CD4-positive, alpha-beta T cell treated with Interleukin-12 subunit alpha and Interleukin-12 subunit beta, for 1 hour (primary cell): Measurements from ENCODE around the gene MAP3K6.
"Not testable (repeated sequence)": the region's sequence is repeated elsewhere in the genome, so short reads cannot be mapped to it uniquely, and the experiment has no call there.

Experiments used
- DNase-seq: peaks from one replicate; pipeline ENCODE4 v3.0.0-alpha.2; 2020

Gene MAP3K6

DNA sequence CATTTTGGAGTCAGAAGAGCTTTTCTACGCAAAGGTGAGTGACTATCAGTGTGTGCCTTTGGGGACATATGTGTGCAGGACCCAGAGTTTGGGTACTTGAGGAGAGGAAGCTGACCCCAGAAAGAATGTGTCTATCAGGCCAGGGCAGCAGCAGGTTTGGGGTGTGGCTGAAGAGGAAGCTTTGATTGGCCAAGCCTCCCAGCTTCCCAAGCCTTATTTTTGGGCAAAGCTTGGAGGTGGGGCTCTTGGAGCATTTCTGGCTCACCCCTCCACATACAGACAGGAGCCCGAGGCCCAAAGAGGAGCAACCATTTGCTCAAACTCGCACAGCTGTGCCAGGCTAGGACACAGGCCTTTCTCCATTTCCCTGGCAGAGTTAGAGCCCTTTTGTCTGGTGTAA is 30.3 kb upstream of the MAP3K6 start:
- no peak for DNase-seq

DNA sequence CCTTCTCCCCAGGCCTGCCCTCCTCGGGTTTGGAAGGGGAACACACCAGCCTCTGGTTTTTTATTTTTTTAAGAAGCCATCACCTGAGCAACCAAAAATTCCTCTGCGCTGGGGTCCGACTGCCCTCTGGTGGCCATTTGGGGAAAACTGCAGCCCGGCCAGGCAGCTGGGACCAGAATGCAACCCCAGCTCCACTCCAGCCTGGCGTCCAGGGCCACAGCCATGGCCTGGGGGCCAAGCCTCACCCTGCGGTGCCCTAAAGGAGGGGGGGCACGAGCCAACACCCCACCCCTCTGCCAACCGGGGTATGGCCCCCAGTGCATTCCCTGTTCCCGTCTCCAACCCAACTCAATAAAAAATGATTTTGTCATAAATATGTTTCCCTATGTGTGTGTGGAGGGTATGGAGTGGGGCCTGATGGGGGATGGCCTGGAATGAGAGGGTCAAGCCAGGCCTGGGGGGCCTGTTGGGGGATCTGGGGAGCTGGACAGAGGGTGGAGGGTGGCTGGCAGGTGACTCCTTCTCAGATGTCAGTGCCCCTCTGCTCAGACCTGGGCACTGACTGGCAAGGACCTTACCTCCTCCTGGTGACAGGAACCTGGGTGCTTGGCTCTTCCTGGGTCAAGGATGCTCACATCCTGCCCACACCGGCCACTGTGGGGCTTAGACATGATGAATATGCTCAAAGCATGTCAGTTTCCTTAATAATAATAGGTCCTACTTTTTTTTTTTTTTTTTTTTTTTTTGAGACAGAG is 28.9 kb upstream of the MAP3K6 start:
- peak; percentile 87 for DNase-seq

DNA sequence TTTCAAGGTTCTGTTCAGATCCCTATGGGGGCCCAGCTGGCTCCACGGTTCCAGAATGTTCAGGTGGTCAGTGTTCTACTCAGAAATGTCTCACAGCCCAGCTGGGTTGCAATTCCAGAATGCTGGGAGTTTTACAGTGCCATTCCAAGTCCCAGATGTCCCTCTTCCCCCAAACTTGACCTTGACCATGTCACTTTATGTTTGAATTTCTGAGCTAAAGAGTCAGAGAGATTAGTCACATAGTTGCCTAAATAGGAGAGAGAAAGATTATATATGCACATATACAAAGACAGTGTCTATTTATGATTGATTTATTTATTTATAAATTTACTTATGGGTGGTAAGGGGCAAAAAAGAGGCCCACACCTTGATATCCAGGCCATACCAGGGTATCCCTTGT is 28.2 kb upstream of the MAP3K6 start:
- no peak for DNase-seq

DNA sequence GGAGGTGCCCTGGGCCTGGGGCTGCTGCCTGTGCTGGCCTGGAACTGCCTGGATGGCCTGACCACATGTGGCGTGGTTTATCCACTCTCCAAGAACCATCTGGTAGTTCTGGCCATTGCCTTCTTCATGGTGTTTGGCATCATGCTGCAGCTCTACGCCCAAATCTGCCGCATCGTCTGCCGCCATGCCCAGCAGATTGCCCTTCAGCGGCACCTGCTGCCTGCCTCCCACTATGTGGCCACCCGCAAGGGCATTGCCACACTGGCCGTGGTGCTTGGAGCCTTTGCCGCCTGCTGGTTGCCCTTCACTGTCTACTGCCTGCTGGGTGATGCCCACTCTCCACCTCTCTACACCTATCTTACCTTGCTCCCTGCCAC is 27.5 kb upstream of the MAP3K6 start:
- DNase-seq = no peak

DNA sequence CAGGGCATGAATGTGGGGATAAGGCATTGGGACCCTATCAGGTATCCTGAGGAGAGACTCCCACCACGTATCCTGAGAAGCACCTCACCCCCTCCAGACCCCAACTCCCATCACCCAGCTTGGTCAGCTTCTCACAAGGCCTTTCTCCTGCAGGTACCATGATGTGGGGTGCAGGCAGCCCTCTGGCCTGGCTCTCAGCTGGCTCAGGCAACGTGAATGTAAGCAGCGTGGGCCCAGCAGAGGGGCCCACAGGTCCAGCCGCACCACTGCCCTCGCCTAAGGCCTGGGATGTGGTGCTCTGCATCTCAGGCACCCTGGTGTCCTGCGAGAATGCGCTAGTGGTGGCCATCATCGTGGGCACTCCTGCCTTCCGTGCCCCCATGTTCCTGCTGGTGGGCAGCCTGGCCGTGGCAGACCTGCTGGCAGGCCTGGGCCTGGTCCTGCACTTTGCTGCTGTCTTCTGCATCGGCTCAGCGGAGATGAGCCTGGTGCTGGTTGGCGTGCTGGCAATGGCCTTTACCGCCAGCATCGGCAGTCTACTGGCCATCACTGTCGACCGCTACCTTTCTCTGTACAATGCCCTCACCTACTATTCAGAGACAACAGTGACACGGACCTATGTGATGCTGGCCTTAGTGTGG is 27.0 kb upstream of the MAP3K6 start:
- DNase-seq = no peak

DNA sequence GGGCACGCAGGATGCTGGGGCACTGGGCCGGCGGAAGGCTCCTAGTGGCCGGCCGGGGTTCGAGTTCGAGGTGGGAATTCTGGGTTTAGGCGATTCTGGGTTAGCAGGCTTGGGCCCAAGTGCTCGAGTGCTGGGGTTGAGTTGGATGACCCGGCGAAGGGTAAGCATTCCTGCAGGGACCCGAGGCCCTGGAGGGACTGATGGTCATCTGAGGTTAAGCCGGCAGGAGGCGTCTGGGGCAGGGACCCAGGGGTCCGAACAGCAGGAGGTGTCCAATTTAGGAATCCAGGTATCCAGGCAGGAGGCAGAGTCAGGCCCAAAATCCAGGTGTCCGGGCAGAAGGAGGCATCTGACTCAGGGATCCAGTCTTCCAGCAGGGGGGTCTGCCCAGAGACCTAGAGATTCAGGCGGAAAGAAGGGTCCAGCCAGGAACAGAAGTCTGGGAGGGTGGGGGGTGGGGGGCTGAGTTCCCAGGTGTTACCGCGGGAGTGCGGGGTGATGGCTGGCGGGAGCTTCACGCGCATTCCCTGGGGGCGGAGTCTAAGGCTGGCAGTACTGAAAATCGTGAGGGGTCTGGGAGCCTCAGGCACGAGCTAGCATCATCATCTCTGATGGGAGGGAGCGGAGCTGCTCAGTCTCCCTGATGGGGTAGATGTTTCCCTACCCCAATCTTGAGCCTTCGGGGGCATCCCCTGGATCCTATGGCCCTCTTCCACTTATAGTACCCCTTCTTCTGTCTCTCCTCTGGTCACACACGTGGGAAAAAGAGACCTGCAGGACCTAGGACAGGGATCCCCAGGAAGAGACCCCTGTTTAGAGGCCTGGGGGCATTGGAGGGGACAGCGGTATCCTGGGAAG is 26.2 kb upstream of the MAP3K6 start:
- DNase-seq = no peak

DNA sequence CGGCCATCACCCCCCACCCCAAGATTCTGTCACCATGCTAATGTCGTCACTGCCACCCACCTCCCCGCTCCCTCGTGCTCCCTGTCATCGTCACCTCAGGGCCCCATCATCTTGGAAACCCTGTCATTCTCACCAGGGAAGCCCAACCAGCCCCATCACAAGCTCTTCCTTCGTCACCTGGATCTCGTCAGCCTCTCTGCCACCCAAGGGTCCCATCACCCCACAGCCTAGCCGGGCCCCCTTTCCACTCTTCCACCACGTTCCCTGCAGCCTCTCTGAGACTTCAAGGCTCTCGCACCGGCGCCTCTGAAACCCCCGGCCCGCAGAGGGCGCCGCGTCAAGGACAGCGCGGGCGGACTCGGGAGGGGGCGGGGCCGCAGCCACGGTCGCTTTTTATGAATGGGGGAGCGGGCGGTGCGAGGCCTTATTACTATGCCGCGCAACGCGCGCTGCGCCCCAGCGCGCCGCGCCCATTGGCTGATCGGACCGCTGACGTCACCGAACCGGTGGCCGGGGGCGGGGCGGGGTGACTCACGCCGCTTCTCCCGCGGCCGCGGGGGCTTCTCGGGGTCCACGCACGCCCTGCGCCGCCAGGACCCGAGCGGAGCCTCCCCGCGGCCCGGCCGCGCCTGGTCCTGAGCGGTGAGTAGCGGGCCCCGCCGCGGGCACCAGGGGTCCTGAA is 25.5 kb upstream of the MAP3K6 start, which contains the start of gene GPR3:
Gene GPR3 (plus strand): TSS at position 527 of the 682 bp plus-strand sequence. CDS start 1,177 bp downstream, outside the sequence.
- peak; percentile 95 for DNase-seq

DNA sequence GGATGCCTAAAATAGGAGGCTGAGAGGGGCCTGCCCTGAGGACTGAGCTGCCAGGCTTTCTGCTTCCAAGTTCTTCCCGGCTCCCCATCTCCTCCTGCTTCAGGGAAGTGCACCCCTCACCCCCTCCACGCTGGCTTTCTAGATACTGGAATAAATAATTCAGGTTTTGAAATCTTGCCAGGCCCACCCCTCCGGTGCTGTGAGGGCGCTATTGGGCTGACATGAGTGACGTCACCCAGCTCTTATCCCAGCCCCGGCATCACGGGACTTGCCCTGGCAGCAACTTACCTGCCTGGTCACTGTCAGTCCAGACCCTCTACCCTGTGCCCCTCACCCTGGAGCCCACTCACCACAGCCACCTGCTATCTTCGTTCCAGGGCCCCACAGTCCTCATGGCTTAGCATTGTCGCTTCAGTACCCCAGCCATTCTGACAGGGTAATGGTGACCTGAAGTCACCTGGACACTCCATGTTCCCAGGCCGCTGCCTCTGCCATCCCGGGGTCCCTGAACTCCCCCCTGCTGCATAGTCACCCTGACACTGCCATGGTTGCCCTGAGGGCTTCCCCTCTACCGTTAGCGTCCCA is 24.8 kb upstream of the MAP3K6 start:
- DNase-seq = peak; percentile 48

DNA sequence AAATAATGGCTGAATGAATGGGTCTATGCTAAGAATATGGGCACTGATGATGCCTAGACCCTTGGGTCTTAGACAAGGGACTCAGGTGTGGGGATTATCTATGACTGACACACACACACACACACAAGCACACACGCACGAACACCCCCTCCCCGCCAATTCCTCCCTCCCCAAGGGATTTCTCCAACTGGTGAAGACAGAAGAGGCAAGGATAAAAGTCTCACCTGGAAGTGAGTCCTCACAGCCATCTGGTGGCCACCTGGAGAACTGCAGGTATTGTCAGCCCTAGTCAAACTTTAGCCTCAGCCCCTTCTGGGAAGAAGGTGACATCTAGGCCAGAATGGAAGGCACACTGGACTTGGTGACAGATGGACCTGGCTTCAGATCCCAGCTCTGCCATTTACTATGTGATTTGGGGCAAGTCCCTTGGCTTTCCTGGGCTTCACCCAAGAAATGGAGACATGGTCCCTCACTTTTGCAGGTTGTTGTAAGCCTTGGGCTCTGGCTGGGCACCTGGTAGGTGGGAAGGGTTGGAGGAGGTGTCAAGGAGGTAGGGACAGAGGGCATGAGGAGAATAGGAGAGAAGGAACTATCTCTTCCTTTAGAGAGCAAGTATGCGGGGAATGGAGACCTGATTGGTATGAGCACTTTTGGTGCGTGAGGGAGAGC is 21.7 kb upstream of the MAP3K6 start:
- peak; percentile 80 for DNase-seq

DNA sequence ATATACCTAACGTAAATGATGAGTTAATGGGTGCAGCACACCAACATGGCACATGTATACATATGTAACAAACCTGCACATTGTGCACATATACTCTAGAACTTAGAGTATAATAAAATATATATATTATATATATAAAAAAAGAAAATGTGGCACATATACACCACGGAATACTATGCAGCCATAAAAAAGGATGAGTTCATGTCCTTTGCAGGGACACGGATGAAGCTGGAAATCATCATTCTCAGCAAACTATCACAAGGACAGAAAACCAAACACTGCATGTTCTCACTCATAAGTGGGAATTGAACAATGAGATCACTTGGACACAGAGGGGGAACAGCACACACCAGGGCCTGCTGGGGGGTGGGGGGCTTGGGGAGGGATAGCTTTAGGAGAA is 18.0 kb upstream of the MAP3K6 start:
- not testable (repeated sequence) for DNase-seq

DNA sequence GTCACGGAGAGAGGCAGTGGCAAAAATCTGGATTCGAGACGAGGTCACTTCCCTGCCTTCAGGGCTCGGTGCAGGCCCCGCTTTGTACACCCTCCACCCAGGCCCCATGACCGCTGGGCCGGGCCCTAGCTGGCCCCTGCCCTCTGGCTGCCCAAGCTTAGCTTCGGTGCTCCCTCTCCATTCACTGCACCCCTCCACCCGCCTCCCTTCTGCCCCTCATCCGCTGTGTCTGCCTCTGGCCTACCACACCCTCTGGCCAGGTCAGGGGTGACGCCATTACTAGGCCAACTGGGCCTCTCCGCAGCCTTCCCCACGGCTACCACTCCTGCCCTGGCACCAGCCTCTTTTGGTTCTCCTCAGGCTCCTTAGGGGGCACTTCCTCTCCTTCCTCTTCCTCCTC is 16.9 kb upstream of the MAP3K6 start:
- DNase-seq = no peak

DNA sequence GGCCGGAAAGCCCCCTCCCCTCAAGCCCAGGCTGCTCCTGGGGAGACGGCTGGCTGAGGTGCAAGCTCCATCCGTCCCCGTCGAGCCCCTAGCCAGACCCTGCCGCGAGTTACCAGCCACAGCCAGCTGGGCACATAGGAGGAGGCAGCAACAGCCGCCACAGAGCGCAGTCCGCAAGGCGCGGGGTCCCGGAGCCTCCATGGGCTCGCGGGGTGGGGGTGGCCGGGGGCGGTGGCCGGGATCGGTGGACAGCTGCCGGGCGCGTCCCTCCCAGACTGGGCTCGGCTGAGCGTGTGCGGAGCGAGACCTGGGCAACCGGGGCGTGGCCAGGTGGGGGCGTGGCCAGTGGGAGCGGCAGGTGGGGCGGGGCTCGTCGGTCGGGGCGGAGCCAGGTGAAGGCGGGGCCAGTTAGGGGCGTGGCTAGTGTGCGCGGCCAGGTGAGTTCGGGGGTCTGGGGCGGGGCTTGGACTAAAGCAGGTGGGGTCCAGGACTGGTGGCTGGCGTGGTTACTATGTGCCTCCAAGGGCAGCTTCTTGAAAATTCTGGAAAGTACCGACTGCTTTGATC is 16.4 kb upstream of the MAP3K6 start, which contains the start of gene CD164L2:
Gene CD164L2 (minus strand): TSS at position 295 of the 567 bp plus-strand sequence. CDS start 94 bp downstream, at position 201.
- DNase-seq = peak; percentile 48

DNA sequence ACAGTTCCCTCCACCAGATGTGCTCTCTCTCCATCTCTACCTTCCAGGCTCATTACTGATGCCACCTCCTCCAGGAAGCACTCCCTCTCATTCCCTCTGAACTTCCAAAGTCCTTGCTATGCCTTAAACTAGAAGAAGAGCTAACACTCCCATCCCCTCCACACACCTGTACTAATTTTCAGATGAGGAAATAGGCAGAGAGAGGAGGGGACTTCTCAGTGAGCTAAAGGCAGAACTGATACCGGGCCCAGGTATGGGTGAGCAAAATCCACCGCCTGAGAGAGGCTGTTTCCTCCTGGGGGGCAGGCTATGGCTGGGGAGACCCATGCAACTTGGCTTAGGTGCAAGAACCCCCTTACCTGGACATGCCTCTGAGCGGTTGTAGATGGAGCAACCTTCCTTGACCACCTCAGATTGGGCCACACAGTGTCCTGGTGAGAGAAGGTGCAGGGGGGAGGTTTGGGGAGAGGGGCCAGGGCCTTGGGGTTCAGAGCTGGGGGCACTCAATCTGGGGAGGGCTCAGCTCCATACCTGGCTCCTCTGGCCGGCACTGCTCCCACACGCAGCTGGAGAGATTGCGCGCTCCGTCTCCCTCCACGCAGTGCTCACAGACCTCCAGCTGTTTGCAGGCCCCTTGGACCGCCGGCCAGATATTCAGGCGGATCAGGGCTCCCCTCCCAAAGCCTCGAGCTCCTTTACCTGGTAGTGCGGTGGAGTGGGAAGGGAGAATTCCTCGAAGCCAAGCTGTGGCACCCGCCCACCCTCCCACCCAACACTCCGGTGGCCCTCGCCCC is 15.4 kb upstream of the MAP3K6 start:
- no peak for DNase-seq

DNA sequence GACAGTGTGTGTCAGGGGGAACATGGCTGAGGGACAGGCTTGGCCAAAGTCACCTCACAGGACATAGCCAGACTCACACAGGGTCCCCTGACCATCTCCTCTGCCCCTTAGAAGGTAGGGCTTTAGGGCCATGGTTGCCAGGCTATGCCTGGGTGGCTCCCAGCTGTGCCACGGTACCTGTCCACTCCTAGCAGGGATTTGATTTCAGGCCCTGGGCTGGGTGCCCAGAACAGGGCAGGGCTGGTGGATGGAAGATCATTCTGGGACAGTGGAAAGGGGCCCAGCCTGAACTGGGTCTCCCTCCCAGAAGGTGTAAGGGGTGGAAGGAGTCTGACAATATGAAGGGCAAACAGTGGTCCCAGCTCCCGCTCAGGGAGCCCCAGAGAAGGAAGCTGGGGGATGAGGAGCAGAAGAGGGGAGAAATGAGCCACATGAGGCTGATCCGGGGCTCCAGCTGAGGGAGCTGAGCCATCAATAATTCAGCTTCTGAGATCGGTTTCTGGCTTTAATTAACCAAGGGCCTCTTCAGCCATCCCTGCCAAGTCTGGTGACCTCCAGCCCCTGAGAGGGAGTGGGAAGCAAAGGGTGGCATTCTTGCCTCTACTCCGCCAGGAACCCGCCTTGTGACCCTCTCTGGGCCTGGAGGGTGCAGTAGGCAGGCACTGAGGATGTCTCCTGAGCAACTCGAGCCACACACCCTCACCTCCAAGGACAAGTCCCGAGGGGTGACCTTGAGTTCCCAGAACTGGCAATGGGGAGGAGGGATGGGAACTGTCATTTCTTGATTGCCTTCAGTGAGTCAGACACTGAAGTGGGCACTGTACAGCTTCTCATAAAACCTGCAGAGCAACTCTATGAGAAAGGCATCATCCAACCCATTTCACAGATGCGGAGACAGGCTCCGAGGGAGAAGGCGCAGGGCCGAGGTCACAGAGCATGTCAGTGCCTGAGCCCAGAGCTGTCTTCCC is 14.3 kb upstream of the MAP3K6 start:
- DNase-seq = no peak

DNA sequence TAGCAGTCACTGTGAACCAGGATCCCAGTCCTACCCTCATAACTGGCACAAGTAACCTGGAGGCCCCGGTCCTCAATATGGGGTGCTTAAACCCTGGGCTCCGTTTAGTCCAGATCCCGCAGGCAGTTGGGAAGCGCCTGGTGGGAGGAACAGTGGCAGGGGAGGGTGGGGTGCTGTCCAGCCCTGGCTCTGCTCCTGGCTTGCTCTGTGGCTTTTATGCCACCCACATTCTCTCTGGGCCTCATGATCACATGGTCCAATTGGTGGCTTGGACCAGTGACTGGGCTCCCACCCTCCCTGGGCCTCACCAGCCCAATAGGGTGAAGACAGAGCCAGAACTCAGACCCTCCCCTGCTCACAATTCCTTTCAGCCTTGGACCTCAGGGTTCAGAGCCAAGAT is 13.5 kb upstream of the MAP3K6 start:
- no peak for DNase-seq

DNA sequence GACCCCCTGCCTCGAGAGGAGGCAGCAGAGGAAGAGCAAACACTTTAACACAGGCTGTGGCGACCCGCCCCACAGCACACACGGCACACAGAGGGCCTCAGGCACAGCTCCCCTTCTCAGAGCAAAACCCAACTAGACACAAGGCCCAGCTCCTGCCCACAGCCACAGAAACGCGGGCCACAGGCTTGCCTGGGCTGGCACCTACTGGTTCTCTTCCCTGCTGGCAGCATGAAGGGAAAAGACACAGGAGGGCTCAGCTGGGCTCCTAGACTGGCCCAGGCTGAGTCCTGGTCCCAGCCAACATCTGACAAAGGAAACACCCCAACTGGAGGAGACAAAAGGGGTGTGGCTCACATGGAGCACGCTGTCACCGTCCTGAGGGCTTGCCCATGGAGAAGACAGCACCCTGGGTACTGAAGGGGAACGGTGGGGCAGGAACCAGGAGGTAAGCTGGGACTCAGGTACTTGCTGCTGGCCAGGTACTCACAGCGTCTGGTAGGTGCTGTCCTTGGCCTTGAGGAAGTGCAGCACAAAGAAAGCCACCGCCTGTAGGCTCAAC is 12.9 kb upstream of the MAP3K6 start:
- DNase-seq = no peak

DNA sequence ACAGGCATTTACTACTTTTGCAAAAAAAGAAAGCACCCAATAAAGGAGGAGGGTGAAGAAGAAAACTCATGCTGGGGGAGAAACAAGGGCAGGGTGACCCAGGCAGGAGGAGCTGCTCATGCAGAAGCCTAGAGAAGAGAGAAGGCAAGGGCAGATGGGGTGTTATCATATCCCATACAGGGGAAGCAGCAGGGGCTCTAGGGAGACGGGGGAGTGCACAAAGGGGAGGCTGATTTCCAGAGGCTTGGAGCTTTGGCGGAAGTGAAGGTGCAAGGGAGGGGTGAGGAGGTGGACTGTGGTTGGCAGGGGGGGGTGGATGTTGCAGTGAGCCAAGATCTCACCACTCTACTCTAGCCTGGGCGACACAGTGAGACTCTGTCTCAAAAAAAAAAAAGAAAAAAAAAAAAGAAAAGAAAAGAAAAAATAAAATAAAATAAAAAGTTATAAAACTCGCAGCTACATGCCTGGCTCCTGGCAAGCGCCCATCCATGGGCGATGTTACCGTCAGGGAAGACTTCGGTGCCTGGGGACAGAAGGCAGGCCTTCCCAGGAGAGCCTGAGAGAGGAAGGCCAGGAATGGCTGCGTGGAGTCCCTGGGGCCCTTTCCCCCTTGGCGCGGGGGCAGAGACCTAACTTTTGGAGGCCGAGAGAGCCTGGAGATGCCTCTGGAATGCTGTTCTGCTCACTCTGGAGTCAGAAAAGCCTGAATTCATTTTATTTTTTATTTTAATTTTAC is 11.2 kb upstream of the MAP3K6 start:
- DNase-seq = no peak

DNA sequence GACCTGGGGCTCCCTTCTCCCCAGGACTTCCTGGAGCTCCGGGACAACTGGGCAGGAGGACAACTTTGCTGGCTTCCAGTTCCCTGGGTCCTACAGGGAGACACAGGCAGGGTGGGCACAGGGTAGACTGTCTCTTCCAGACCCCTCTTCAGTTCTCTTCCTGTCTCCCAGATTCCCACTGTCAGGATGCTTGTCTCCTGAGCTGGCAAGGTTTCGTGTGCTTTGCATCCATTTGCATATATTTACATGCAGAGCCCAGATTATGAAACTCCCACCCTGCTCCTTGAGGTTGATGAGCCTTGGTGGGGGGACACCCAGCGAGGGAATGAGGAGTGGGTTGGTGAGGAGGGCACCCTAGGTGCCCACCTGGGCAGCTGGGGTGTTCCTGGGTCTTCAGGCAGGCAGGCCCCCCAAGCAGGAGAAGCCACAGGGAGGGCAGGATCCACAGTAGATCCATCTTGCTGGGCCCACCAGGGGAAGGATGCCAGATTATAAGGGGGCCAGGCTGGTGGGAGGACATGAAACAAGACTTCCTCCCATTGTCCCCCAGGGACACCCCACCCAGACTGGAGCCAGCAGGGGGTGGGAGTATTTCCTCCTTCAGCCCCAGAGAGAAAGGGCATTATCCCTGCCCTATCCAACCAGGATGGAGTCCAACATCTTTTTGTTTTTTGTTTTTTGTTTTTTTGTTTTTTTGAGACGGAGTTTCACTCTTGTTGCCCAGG is 7.8 kb upstream of the MAP3K6 start, which contains the start of gene FCN3:
Gene FCN3 (minus strand): TSS at position 463 of the 725 bp plus-strand sequence. CDS start 6 bp downstream, at position 457.
- DNase-seq = no peak
